Measurements from ENCODE around the gene SCAPER.

DNA sequence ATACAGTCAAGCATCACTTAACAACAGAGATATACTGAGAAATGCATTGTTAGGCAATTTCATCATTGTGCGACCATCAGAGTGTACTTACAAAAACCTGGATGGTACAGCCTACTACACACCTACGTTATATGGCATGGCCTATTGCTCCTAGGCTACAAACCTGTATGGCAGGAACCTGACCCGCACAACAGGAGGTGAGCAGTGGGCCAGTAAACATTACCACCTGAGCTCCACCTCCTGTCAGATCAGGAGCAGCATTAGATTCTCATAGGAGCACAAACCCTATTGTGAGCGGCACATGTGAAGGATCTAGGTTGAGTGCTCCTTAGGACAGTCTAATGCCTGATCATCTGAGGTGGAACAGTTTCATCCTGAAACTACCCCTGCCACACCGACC is 89.7 kb downstream of the SCAPER start:
- TF ChIP-seq, protein P1, sequence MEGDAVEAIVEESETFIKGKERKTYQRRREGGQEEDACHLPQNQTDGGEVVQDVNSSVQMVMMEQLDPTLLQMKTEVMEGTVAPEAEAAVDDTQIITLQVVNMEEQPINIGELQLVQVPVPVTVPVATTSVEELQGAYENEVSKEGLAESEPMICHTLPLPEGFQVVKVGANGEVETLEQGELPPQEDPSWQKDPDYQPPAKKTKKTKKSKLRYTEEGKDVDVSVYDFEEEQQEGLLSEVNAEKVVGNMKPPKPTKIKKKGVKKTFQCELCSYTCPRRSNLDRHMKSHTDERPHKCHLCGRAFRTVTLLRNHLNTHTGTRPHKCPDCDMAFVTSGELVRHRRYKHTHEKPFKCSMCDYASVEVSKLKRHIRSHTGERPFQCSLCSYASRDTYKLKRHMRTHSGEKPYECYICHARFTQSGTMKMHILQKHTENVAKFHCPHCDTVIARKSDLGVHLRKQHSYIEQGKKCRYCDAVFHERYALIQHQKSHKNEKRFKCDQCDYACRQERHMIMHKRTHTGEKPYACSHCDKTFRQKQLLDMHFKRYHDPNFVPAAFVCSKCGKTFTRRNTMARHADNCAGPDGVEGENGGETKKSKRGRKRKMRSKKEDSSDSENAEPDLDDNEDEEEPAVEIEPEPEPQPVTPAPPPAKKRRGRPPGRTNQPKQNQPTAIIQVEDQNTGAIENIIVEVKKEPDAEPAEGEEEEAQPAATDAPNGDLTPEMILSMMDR (IDR thresholded peaks at IDR 0.05 in 2 of 3, conservative IDR thresholded peaks at IDR 0.05 in 1 of 3; ENCODE audit: borderline replicate concordance in 1 of 3, insufficient read depth in 1 of 3, low read depth in 2 of 3, low read length in 2 of 3) = no peak
- no peak for TF ChIP-seq POLR2AphosphoS5 (IDR thresholded peaks at IDR 0.05; ENCODE audit: low read depth, low read length)
- no peak for TF ChIP-seq POLR2A (IDR thresholded peaks at IDR 0.05; ENCODE audit: borderline replicate concordance, extremely low read depth, insufficient read depth, insufficient read length)
- TF ChIP-seq SP1 (IDR thresholded peaks at IDR 0.05; ENCODE audit: low read depth) = no peak
- no peak for TF ChIP-seq EZH2 (IDR thresholded peaks at IDR 0.05)
- no peak for TF ChIP-seq EGR1 (IDR thresholded peaks at IDR 0.05; ENCODE audit: low read depth)
- TF ChIP-seq TCF7L2 (IDR thresholded peaks at IDR 0.05; ENCODE audit: borderline replicate concordance, extremely low read depth, insufficient read depth, insufficient read length) = no peak
- no peak for TF ChIP-seq CBX3 (IDR thresholded peaks at IDR 0.05; ENCODE audit: low read depth)
- no peak for TF ChIP-seq EZH2phosphoT487 (IDR thresholded peaks at IDR 0.05; ENCODE audit: borderline replicate concordance)
- TF ChIP-seq FOSL1 (IDR thresholded peaks at IDR 0.05; ENCODE audit: low read depth) = no peak

Data from HCT116 (cell line).